ENCODE data around the gene HDAC4. TPM values are rescaled to one million over a fixed set of nuclear protein-coding genes. Genes with fewer than 3 reads are reported as not detected.

HDAC4 gene
- total RNA-seq, 1 experiment from 2014 or later, result 40.1 TPM

- ATAC-seq (no peak), DNase-seq (ENCODE audit: low read depth, low spot score) (no peak)
- in situ Hi-C loops (cut with HindIII; ENCODE audit: low pct_unique_long_range_greater_than_20kb, low sequenced_read_pairs) (no loop called here), intact Hi-C loops (cut with micrococcal nuclease; ENCODE audit: unreplicated experiment) (no loop called here)
- H3K27ac ChIP-seq (ENCODE audit: low read length), result no peak overlapping the region
- POLR2A ChIA-PET, result no interaction called here
- no peaks in the 10 kb centered on the region for H3K4me1 ChIP-seq (ENCODE audit: control insufficient read depth, insufficient read depth, low read length)
- no TSS peak for BruUV-seq (replicated peaks)
- H3K36me3 ChIP-seq (ENCODE audit: control insufficient read depth, insufficient read depth, low read length), result no peaks in the 10 kb centered on the region
- H3K27me3 ChIP-seq (ENCODE audit: control insufficient read depth, insufficient read depth, low read length), result no peaks in the 10 kb centered on the region
- TF ChIP-seq SIN3A (IDR thresholded peaks at IDR 0.05; ENCODE audit: borderline replicate concordance, insufficient read depth, low read depth, low read length) (no peak), POLR2AphosphoS5 (IDR thresholded peaks at IDR 0.05; ENCODE audit: low read depth, low read length) (no peak), TCF7L2 (IDR thresholded peaks at IDR 0.05; ENCODE audit: low read depth, low read length) (no peak), CTCF (IDR thresholded peaks at IDR 0.05) (no peak)
- H3K9me3 ChIP-seq (ENCODE audit: control insufficient read depth, insufficient read depth, low read depth, low read length), result no peaks in the 10 kb centered on the region
- CTCF ChIA-PET, result no interaction called here
- no peak overlapping the region for H3K4me3 ChIP-seq (ENCODE audit: low read depth in 2 of 2, low read length in 2 of 2)
These were observed 161.0 kb downstream of the HDAC4 start for GRCh38 chr2:239239607-239240413.

DNA sequence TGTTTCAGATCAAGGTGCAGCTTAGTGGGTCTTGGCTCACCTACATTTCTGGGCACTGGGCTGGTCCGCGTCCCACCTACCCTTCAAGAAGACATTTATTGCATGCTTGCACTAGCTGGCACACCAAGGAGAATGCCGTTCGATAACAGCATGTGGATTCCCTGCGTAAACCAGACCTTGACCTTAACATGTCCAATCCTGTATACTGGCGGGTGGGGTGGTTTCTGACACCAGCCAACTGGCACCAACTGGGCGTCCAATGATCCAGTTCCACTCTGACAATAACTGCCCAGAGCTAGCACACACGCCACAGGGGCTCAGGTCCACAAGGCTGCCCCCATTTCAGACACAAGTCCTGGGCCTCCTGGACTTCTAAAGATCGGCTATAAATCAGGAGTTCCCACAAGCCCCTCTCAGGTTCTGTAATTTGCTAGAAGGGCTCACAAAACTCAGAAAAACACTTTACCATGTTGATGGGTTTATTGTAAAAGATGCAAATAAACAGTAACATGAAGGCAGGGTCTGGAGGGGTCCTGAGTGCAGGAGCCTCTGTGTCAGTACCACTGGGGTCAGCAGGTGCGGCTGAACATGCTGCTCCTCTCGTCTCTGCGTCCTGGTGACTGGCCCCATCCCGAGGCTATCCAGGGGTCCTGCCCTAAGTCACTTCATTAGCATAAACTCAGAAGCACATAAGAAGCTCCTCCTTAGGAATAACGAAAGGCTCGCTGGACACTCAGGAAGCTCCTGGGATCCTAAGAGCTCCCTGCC is 161.8 kb downstream of the HDAC4 start:
- TF ChIP-seq POLR2AphosphoS5 (IDR thresholded peaks at IDR 0.05; ENCODE audit: low read depth, low read length) (no peak), CTCF (IDR thresholded peaks at IDR 0.05) (no peak), SIN3A (IDR thresholded peaks at IDR 0.05; ENCODE audit: borderline replicate concordance, insufficient read depth, low read depth, low read length) (no peak), TCF7L2 (IDR thresholded peaks at IDR 0.05; ENCODE audit: low read depth, low read length) (no peak)
- TF ChIP-seq, protein P1, sequence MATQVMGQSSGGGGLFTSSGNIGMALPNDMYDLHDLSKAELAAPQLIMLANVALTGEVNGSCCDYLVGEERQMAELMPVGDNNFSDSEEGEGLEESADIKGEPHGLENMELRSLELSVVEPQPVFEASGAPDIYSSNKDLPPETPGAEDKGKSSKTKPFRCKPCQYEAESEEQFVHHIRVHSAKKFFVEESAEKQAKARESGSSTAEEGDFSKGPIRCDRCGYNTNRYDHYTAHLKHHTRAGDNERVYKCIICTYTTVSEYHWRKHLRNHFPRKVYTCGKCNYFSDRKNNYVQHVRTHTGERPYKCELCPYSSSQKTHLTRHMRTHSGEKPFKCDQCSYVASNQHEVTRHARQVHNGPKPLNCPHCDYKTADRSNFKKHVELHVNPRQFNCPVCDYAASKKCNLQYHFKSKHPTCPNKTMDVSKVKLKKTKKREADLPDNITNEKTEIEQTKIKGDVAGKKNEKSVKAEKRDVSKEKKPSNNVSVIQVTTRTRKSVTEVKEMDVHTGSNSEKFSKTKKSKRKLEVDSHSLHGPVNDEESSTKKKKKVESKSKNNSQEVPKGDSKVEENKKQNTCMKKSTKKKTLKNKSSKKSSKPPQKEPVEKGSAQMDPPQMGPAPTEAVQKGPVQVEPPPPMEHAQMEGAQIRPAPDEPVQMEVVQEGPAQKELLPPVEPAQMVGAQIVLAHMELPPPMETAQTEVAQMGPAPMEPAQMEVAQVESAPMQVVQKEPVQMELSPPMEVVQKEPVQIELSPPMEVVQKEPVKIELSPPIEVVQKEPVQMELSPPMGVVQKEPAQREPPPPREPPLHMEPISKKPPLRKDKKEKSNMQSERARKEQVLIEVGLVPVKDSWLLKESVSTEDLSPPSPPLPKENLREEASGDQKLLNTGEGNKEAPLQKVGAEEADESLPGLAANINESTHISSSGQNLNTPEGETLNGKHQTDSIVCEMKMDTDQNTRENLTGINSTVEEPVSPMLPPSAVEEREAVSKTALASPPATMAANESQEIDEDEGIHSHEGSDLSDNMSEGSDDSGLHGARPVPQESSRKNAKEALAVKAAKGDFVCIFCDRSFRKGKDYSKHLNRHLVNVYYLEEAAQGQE (IDR thresholded peaks at IDR 0.05; ENCODE audit: insufficient read depth in 1 of 2, low read depth in 2 of 2, low read length in 1 of 2), result no peak
- BruUV-seq (replicated peaks), result no TSS peak
- H3K27me3 ChIP-seq (ENCODE audit: control insufficient read depth, insufficient read depth, low read length), result no peaks in the 10 kb centered on the region
- POLR2A ChIA-PET, result no interaction called here
- CTCF ChIA-PET, result no interaction called here
- H3K9me3 ChIP-seq (ENCODE audit: control insufficient read depth, insufficient read depth, low read depth, low read length), result no peaks in the 10 kb centered on the region
- no peak overlapping the region for H3K27ac ChIP-seq (ENCODE audit: low read length)
- DNase-seq (ENCODE audit: low read depth, low spot score), result no peak
- no peak overlapping the region for H3K4me3 ChIP-seq (ENCODE audit: low read depth in 2 of 2, low read length in 2 of 2)
- intact Hi-C loops (cut with micrococcal nuclease; ENCODE audit: unreplicated experiment) (no loop called here), in situ Hi-C loops (cut with HindIII; ENCODE audit: low pct_unique_long_range_greater_than_20kb, low sequenced_read_pairs) (no loop called here)
- H3K36me3 ChIP-seq (ENCODE audit: control insufficient read depth, insufficient read depth, low read length), result no peaks in the 10 kb centered on the region
- no peaks in the 10 kb centered on the region; the same call in 1 of the 2 replicates for H3K4me1 ChIP-seq (ENCODE audit: control insufficient read depth, insufficient read depth, low read length)
- no peak for ATAC-seq
